ENCODE measurements around the gene INVS. TPM values are rescaled to one million over a fixed set of nuclear protein-coding genes. Genes with fewer than 3 reads are reported as not detected.

The INVS gene
- total and polyA plus RNA-seq, 2 of the 4 experiments (the other 2 are of a cell fraction), result 9.2 to 33.5 TPM

DNA sequence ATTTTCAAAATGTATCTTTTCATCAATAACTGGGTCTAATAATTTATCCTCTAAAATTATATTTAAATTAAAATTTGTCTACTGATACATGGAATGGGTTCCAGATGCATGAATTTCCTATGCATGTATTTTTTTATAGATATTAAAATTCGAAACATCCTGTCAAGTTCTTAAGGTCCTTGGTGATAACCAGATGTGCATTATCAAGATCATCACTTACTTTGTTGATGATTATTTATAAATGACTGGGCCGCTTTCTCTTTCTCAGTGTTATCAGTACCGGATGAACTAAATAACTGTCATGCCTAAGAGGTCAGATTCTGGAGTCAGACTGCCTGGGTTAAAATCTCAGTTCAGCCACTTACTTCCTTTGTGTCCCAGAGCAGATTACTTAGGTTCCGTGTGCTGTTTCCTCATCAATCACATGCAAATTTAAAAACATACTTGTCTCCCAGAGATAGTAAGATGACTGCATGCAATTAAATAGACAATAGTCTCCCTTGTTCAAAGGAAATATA, 129.4 kb downstream of the INVS start:
- Histone ChIP-seq H4K91ac (ENCODE audit: insufficient read depth, low read depth, low read length) (no peak overlapping the region), H2BK5ac (ENCODE audit: low read depth, low read length, poor library complexity, severe bottlenecking) (no peak overlapping the region), H4K20me1 (ENCODE audit: insufficient read depth, low read length) (no peaks in the 10 kb centered on the region), H2BK15ac (ENCODE audit: low read depth, low read length) (no peak overlapping the region), H2AK5ac (ENCODE audit: low read depth, low read length) (no peak overlapping the region), H4K5ac (ENCODE audit: low read depth, low read length) (no peak overlapping the region), H3K4me3 (ENCODE audit: insufficient read depth, low read depth, low read length) (no peak overlapping the region), H3K23ac (ENCODE audit: low read depth, low read length) (no peak overlapping the region), H2AFZ (replicated peaks; ENCODE audit: low read length, poor library complexity) (no peak overlapping the region), H3K79me1 (ENCODE audit: low read depth in 1 of 2, low read length in 2 of 2) (no peaks in the 10 kb centered on the region), H3K27ac (ENCODE audit: insufficient read depth, low read length) (no peak overlapping the region), H3K36me3 (ENCODE audit: control insufficient read depth, insufficient read depth, low read length) (peaks cover 6% of the 10 kb centered on the region; the same call in 1 of the 2 replicates), H3K9me3 (ENCODE audit: control insufficient read depth, insufficient read depth, low read length) (no peaks in the 10 kb centered on the region), H3K18ac (ENCODE audit: low read depth, low read length) (no peak overlapping the region), H2AK9ac (replicated peaks; ENCODE audit: low read depth, low read length, poor library complexity) (no peak overlapping the region), H3K9ac (ENCODE audit: low read depth, low read length) (no peak overlapping the region), H3K4me2 (ENCODE audit: low read depth, low read length) (no peak overlapping the region), H3K56ac (ENCODE audit: extremely low read depth, insufficient read depth, low read length) (no peak overlapping the region), H2BK20ac (ENCODE audit: low read depth, low read length) (no peak overlapping the region), H2BK120ac (ENCODE audit: low read depth, low read length) (no peak overlapping the region), H3K27me3 (ENCODE audit: control insufficient read depth, insufficient read depth, low read length) (no peaks in the 10 kb centered on the region), H3K4me1 (ENCODE audit: control insufficient read depth, insufficient read depth, low read length) (no peaks in the 10 kb centered on the region), H4K8ac (ENCODE audit: low read depth in 2 of 2, low read length in 2 of 2) (no peak overlapping the region), H3K4ac (ENCODE audit: low read depth, low read length) (no peak overlapping the region), H3K14ac (replicated peaks; ENCODE audit: low read depth, low read length) (no peak overlapping the region), H3K9me1 (ENCODE audit: insufficient read depth, low read length) (peaks cover 2% of the 10 kb centered on the region; the same call in 1 of the 2 replicates)
- ATAC-seq (ENCODE audit: low read depth) (no peak), DNase-seq (no peak)
- dilution Hi-C loops (cut with HindIII; ENCODE audit: low sequenced_read_pairs, unreplicated experiment) (no loop called here), in situ Hi-C loops (cut with MboI; ENCODE audit: low sequenced_read_pairs) (loop anchor here (10.0 kb wide), 1 partner anchor 204 kb away; no protein-coding TSS in a partner anchor), intact Hi-C loops (cut with micrococcal nuclease) (no loop called here)
- TF ChIP-seq BHLHE40 (IDR thresholded peaks at IDR 0.05; ENCODE audit: low read depth, low read length), result no peak
- TF ChIP-seq SMC3 (IDR thresholded peaks at IDR 0.05; ENCODE audit: low read depth, low read length), result no peak
- POLR2A ChIA-PET (ENCODE audit: unreplicated experiment), result no interaction called here
- CTCF ChIA-PET, result interaction anchor here (0.7 kb wide), 1 partner anchor 918 kb away, joined by 3 read pairs; no protein-coding TSS in a partner anchor
- BruUV-seq (replicated peaks), result no TSS peak
- no CpG with 5 or more reads among the region's 4 CpGs for WGBS, 2 experiments (ENCODE audit: extremely low coverage in 2 of 2, insufficient read length in 1 of 2)
